Vein endothelial cell (primary cell): ENCODE measurements around the gene NPM1. TPM values are rescaled to one million over a fixed set of nuclear protein-coding genes. Genes with fewer than 3 reads are reported as not detected.

ENCODE experiments used
- small RNA-seq: library from RNA; depleted of rRNA; stranded (forward); fragments of <200 nt; gene quantifications from one replicate; pipeline ENCODE3, GENCODE V24; 2012
- total RNA-seq: library from RNA; depleted of rRNA; stranded (reverse); fragments of >200 nt; gene quantifications from 2 replicates; pipeline ENCODE4 v1.2.3, GENCODE V29; 2012

Gene NPM1, protein sequence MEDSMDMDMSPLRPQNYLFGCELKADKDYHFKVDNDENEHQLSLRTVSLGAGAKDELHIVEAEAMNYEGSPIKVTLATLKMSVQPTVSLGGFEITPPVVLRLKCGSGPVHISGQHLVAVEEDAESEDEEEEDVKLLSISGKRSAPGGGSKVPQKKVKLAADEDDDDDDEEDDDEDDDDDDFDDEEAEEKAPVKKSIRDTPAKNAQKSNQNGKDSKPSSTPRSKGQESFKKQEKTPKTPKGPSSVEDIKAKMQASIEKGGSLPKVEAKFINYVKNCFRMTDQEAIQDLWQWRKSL
- total RNA-seq: 1,182 and 1,611 TPM in 2 replicates

DNA sequence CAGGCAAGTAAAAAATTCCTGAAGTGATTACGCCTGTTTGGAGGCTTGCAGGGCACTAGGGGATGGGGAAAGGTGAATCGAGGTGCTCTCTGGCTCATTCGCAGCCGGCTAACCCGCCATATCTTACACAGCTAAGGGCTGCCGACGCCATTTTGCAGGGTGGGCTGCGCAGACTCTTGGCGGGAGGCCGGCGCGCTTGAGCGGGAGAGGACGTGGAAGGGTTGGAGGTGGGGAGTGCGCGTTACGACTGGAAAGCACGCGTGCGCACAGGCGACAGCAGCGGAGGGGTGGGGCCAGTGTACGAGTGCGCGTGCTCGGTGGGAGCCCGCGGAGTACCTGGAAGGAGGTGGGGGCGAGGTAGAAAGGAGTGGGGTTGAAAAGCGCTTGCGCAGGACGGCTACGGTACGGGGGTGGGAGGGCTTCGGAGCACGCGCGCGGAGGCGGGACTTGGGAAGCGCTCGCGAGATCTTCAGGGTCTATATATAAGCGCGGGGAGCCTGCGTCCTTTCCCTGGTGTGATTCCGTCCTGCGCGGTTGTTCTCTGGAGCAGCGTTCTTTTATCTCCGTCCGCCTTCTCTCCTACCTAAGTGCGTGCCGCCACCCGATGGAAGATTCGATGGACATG is at the start of gene NPM1:
TSS of gene NPM1 (plus strand) at position 505 of the 625 bp plus-strand sequence. CDS start at position 605, 100 bp downstream.

DNA sequence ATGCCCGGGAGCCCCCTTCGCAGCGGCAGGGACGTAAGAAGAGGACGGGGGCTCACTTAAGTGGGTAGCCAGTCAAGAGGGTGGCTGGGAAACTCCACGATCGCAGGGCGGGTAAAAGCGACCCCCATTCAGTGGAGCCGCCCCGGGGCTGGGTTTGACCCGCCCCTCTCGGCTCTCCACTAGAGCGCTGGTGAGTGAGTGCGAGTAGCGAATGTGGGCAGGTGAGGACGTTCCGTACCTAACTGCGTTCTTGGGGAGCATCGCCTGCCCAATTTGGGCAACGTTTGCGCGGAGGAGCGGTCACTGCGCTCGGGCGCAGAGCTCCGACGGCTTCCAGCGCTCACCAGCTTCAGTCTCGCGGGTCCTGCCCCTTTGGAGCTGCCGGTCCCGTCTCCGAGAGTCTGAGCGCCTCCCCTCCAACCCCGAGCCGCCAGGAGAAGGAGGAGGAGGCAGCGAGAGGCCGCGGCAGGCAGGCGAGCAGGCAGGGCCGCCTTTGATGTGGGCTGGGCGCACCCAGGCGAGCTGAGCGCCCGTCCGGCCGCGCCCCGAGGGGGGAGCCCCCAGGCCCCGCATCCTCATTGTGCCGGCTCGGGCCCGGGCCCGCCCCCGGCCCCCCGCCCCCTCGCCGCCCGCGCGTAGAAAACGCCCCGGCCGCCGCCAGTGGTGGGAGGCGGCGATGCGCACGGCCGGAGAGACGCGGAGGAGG is 31.5 kb downstream of the NPM1 start, which contains the start of gene FGF18:
TSS of gene FGF18 (plus strand) at position 666 of the 706 bp plus-strand sequence. CDS start 553 bp downstream, outside the sequence.

Small RNAs within 50 kb of the gene (small RNA-seq; reads per million reads assigned to genes)
- gene AC091980.1: not detected
- 0.42 reads per million, percentile 24 among the genes with 10 or more reads in this experiment for gene MIR3912
- gene RN7SL339P: not detected
- gene SNORA70J: 0.19 reads per million

Other genes with a start within 250 kb of the NPM1 start
- gene TLX3, start 78.6 kb upstream of the NPM1 start, total RNA-seq: not detected in 2 replicates
- 0.10 and 0.33 TPM in 2 replicates for gene FGF18, start 31.8 kb downstream of the NPM1 start, total RNA-seq